GM18505 (cell line): ENCODE measurements around the gene IFI6.
"Not testable (repeated sequence)": the region's sequence is repeated elsewhere in the genome, so short reads cannot be mapped to it uniquely, and the experiment has no call there.

Source experiments
- ATAC-seq: cut with Tn5 transposase; IDR thresholded peaks from one replicate; pipeline ENCODE4 v1.9.1; 2021; ENCODE audit not compliant: unreplicated experiment
- POLR2A ChIP-seq: IDR thresholded peaks from 4 replicates; pipeline ENCODE4 v1.6.1; 2011; ENCODE audit warnings: borderline replicate concordance; ENCODE audit not compliant: insufficient read depth, insufficient read length; ENCODE audit errors: extremely low read depth

Gene IFI6

DNA sequence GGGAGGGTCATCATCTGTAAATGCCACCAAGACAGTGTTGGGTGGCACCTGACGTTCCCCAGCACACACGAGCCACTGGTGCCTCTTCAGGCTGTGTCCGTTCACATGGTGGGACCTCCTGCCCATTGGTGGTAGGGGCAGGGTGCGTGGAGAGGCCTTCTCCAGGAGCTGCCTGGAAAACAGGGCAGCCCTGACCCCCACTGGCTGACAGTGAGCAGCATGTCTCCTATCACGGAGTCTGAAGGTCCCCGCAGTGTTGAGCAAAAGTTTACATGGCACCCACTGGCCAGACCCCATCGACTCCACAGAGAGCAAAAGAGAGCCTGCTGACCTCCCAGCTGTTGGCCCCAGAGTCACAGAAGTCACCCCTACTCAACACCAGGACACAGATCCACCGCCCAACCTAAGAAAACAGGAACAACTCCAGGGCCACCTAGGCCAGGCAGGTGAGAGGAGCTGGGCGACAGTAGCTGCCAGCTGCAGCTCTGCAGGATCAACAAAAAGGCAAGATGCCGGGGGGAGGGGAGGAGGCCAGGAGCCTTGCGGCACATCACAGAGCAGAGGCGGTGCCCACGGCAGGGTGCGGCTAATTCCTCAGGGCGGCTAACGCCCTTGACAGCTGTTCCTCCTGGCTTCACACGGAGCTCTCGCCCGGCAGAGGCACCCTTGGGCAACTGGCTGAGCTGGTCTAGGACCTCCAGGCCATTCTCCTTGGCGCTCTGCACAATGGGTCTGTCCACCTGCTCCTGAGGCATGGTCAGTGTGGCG is 14.4 kb upstream of the IFI6 start:
- no peak for ATAC-seq
- TF ChIP-seq POLR2A = no peak

DNA sequence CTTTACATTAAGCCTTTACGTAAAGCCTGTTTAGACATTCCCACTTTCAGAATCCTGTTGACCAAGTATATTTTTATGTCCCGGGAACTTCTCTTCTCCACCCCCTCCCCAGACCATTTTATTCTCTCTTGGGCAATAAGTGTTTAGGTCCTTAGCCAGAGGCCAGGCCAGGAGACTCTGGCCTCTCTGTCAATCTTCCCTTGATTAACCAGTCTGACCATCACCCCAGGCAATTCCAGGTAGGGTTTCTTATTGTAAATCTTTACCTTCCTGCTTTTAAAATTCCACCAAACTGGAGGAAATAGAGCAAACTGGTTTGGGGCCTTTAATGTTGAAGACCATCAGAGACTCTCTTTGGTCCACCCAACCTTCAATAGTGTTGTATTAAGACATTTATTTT is 12.2 kb upstream of the IFI6 start:
- no peak for ATAC-seq
- no peak for TF ChIP-seq POLR2A

DNA sequence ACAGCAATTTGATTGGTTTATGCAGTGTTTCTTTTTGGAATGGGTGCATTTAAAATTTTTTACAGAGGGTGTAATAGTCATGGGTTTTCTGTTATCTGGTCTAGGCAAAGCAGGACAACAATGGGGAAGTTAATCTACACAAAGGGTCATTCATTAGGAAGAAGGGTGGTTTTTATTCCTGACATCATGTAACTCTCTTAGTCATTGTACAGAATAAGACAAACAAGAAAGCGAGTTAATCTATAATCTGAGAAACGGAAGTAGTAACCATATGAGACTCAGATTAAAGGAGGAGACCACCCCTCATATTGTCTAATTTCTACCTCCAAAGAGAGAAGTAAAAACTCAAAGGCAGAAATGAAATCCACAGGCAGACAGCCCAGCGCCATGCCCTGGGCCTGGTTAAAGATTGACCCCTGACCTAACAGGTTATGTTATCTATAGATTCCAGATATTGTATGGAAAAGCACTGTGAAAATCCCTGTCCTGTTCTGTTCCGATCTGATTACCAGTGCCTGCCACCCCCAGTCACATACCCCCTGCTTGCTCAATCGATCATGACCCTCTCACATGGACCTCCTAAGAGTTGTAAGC is 10.5 kb upstream of the IFI6 start:
- ATAC-seq = no peak
- no peak for TF ChIP-seq POLR2A

DNA sequence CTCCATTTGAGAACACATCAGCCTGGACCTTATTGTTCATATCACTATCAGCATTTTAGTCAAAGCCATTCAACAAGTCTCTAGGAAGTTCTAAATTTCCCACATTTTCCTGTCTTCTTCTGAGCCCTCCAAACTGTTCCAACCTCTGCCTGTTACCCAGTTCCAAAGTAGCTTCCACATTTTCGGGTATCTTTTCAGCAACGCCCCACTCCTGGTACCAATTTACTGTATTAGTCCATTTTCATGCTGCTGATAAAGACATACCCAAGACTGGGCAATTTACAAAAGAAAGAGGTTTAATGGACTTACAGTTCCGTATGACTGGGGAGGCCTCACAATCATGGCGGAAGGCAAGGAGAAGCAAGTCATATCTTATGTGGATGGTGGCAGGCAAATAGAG is 9.6 kb upstream of the IFI6 start:
- not testable (repeated sequence) for ATAC-seq

DNA sequence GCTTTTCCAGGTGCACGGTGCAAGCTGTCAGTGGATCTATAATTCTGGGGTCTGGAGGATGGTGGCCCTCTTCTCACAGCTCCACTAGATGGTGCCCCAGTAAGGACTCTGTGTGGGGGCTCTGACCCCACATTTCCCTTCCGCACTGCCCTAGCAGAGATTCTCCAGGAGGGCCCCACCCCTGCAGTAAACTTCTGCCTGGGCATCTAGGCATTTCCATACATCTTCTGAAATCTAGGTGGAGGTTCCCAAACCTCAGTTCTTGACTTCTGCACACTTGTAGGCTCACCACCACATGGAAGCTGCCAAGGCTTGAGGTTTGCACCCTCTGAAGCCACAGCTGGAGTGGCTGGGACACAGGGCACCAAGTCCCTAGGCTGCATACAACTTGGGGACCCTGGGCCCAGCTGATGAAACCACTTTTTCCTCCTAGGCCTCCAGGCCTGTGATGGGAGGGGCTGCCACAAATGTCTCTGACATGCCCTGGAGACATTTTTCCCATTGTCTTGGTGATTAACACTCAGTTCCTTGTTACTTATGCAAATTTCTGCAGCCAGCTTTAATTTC is 8.3 kb upstream of the IFI6 start:
- ATAC-seq = not testable (repeated sequence)

DNA sequence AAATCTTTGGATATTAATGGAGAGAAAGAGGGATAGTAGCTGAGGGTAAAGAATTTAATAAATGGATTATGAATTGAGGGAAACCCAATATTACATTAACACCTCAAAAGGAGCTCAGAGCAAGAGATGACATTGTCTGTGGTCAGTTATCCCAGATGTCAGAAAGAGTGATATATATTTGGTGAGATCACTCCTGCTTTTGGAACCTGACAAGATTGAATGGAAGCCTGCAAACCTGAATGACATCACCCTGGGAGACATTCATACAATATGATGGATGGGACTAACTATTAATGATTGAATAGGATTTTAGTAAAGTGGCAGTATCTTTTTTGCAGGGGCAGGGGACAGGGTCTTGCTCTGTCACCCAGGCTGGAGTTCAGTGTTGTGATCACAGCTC is 6.8 kb upstream of the IFI6 start:
- no peak for ATAC-seq

DNA sequence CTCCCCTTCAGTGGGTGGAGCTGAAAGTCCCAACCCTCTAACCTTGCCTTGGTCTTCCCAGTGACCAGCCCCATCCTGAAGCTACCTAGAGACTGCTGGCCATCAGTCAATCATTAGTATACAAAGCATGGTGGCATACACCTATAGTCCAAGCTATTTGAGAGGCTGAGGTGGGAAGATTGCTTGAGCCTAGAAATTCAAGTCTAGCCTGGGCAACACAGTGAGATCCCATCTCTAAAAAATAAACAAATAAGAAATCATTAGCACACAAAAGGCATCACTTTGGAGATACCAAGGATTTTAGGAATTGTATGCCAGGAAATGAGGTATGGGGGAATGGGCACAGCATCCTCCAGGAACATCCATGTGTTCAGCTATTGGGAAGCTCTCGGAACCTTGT is 4.4 kb upstream of the IFI6 start:
- no peak for TF ChIP-seq POLR2A
- no peak for ATAC-seq

More for the DNA sequence above, 6.8 kb upstream of the IFI6 start:
- no peak for TF ChIP-seq POLR2A

DNA sequence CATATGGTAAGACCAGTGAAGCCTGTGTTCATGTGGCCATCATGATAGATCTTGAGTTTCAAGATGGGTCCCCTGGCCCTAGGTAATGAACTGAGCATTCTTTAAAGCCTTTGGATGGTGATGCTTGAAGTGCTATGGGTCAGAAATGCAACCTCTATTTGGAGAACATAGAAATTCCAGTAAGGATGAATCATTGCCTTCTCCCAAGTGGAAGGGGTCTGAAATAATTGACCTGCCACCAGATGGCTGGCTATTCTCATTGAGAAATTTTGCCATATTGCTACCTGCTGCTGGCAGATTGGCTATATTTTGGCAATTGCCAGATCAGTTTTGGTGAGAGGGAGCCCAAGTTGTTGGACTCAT is 739 bp upstream of the IFI6 start:
- no peak for ATAC-seq
- no peak for TF ChIP-seq POLR2A

DNA sequence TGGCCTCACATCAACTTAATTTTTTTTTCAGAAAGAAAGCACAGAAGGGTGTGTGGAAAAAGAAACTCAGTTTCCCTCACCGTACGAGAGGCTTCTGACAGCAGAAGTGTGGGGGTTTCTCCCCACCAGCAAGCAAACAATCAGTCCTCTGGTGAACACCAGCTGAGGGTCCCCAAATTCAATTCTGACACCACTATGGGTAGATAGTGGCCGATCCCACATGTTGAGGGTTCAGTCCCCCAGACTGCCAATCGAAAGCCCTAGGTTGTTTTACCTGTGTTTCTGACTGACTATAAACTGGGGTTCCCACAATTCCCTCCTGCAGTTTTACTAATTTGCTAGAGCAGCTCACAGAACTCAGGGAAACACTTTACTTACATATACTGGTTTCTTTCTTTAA is 2.1 kb downstream of the IFI6 start:
- TF ChIP-seq POLR2A = no peak
- no peak for ATAC-seq

DNA sequence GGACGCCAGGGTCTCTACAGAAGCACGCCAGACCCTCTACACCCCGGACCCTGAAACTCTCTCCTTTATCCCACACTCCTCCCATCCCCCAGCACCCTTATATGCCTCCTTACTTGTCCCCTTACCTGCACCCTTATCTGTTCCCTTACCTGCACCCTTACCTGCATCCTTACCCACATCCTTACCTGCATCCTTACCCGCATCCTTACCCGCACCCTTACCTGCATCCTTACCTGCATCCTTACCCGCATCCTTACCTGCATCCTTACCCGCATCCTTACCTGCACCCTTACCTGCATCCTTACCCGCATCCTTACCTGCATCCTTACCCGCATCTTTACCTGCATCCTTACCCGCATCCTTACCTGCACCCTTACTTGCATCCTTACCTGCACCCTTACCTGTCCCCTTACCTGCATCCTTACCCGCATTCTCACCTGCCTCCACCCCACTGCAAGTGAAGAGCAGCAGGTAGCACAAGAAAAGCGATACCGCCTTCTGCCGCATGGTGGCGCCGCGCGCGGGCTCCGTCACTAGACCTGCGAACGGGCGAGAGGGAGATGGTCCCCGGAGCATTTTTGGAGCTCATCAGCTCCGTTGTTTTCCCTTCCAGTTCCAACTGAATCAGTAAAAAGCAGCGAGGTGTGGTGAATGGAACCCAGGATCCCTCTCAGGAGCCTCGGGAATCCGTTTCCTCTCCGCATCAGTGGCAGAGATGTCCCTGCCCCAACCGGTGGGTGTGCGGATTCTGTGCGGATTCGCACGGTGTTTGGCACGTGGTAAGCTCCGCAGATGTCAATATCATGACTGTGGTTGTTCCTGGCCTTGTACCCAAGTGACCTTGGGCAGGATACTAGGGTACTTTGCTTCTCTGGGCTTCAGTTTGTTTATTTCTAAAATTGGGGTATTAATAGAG is 2.9 kb downstream of the IFI6 start:
- ATAC-seq = no peak
- TF ChIP-seq POLR2A = no peak

DNA sequence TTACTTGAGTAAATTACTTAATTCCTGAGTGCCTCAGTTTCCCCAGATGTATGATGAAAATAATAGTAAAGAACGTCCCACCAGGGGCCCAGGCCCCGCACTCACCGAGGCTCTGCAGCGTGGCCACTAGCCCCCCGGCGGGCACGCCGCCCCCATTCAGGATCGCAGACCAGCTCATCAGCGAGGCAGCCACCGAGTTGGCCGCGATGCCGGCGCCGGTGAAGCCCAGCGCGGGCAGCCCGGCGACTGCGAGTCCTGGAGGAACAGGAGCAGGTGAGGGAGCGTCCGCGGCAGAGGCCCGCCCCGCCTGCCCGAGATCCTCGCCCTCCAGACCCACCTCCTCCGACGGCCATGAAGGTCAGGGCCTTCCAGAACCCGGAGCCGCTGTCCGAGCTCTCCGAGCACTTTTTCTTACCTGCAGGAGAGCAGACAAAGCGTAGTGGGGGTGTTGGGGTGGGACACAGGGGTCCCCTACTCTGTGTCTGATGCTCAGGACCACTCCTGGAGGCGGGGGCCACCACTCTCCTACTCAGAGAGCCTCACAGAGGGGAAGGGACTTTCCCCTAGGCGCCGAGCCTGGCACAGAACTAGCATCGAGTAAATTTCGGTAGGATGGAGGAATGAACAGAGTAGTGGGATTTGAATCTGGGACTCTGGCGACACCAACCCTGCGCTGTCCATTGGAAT is 3.7 kb downstream of the IFI6 start:
- TF ChIP-seq POLR2A = no peak
- ATAC-seq = no peak

DNA sequence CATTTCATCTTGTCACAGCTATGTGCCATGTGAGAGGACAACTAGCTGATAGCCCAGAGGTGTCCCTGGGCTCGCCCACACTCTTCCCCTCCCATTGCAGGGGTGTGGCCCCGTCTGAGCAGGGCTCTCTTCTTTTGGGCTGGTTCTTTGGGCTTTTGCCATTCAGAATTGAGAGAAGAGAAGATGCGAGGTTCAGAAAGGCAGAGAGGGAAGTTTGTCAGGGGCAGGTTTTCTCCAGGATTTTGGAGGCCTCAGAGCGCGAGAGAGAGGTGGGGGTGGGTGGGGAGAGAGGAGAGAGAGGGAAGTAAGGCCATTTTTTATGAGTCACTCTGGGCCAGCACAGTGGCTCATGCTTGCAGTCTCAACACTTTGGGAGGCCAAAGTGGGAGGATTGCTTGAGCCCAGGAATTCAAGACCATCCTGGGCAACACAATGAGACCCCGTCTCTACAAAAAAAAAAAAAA is 5.2 kb downstream of the IFI6 start:
- ATAC-seq = no peak
- no peak for TF ChIP-seq POLR2A

DNA sequence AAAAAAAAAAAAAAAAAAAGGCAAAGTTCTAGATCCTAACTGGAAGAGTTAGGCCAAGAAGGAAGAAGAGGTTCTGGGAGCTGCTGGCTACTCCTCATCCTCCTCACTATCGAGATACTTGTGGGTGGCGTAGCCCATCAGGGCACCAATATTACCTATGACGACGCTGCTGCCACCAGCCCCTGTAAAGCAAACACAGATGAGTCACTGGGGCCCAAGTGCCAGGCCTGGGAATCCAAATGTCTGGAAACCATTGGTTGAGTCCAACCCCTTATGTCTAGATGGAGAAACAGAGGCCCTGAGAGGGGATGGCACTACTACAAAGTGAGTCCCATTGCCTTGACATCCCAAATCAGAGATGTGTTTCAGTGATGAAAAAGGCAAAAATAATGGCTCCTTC is 5.7 kb downstream of the IFI6 start:
- TF ChIP-seq POLR2A = no peak
- ATAC-seq = no peak
